ENCODE results near the gene PGR.
"Not testable (repeated sequence)": the region's sequence is repeated elsewhere in the genome, so short reads cannot be mapped to it uniquely, and the experiment has no call there.

Gene PGR

DNA sequence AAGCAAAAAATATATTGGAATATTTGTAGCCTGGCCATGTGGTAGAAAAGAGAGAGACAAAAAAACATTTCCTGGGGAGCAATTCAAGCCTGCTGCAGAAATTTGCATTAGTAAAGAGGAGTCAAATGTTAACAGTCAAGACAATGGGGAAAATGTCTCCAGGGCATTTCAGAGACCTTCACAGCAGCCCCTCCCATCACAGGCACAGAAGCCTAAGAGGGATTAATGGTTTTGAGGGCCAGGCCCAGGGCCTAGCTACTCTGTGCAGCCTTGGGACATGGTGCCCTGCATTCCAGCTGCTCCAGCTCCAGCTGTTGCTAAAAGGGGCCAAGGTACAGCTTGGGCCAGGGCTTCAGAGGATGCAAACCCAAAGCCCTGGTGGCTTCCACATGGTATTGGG lies 46.8 kb downstream of the PGR start:
- no peak for DNase-seq (ENCODE audit: low read depth)

DNA sequence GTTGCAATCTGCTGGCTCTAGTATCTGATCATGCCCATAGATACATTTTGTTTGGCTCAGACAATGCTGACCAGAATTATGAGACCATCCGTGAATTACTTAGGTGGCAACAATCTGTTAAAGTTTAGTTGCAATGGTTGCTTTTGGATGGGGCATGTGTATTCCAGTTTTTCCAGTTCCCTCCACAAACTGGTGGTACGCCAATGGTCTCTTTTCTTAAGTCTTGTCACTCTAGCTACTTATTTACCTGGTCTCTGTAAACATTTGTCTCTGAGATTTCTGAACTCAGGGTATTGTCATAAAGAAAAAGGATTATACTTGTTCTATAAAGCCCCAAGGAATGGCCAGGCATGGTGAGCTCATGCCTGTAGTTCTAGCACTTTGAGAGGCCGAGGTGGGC lies 65.9 kb downstream of the PGR start:
- no peak for DNase-seq (ENCODE audit: low read depth)

DNA sequence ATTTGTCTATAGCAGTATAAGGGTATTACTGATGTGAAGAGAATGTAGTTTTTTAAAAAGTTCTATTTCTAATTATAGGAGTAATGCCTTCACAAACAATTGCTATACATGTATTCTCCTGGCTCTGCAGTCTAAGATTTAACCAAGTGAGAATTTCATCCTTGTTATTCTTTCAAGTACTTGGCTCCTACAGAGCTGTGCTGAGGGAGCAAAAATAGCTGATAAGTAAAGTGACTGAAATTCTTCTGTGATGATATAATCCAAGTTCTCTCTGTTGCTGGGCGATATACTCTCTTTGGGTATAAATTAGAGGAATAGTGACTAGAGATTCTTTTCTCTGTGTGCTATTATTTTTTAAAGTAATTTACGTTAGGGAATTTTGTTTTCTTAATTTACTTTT lies 68.0 kb downstream of the PGR start:
- no peak for DNase-seq (ENCODE audit: low read depth)

DNA sequence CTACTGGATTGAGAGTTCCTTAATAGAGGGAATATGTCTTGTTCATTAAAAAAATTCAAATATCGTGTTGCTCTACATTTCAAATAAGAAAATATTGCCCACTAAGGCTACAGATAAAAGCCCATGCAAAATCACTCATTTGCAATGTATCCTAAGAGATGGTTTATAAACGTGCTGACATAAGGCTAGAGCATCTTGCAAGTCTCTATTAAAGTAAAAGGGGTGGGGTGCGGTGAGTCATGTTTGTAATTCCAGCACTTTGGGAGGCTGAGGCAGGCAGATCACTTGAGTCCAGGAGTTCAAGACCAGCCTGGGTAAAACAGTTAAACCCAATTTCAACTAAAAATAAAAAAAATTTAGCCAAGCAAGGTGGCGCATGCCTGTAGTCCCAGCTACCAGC lies 70.3 kb downstream of the PGR start:
- no peak for DNase-seq (ENCODE audit: low read depth)

DNA sequence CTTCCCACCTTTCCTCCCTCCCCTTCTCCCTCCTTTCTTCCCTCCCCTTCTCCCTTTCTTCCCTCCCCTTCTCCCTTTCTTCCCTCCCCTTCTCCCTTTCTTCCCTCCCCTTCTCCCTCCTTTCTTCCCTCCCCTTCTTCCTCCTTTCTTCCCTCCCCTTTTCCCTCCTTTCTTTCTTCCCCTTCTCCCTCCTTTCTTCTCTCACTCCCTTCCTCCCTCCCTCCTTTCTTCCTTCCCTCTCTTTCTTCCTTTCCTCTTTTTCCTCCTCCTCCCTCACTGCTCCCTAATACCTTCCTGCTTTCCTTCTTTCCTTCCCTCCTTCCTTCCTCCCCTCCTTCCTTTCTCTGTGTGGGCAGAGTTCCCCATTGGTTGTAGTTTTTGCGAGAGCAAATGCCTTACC lies 76.1 kb downstream of the PGR start:
- DNase-seq (ENCODE audit: low read depth), result no peak

DNA sequence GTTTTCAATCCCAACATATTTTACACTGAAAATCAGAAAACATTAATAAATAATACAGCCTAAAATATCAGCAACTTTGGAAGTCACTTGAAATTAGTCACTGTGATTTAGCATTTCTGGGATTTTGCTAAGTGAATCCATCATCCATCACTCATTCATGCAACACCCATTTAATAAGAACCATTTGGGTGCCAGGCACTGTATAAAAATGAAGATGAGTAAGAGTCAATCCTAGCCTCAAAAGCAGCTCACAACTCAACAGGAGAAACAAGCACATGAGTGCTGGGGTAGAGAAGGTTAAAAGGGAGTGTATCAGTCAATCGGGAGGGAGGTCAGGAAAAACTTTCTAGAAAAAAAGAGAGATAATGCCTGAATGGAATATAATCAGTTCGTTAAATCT lies 77.9 kb downstream of the PGR start:
- no peak for DNase-seq (ENCODE audit: low read depth)

DNA sequence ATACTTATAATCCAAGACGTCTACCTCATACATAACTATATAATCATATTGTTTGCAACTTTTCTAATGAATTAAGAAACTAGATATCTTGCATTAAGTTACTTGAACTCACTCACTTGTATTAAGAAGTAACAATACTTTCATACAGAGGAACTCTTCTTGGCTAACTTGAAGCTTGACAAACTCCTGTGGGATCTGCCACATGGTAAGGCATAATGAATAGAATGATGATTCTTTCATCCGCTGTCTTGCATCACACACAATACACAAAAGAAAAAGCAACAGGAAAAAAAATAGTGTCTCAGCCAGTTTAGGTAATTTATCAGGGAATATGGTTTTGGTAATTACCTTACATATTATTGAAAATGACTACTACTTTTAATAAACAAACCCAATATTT lies 79.8 kb downstream of the PGR start:
- DNase-seq (ENCODE audit: low read depth), result no peak

DNA sequence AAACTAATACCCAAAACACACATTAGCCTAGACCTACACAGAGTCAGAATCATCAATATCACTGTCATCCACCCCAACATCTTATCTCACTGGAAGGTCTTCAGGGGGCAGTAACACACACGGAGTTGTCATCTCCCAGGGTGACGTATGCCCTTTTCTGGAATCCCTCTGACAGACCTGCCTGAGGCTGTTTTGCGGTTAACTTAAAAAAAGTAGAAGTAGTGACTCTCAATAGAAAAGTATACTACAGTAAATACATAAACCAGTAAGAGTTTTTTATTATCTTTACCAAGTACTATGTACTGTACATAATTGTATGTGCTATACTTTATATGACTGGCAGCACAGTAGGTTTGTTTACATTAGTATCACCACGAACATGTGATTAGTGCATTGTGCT lies 80.5 kb downstream of the PGR start:
- no peak for DNase-seq (ENCODE audit: low read depth)

DNA sequence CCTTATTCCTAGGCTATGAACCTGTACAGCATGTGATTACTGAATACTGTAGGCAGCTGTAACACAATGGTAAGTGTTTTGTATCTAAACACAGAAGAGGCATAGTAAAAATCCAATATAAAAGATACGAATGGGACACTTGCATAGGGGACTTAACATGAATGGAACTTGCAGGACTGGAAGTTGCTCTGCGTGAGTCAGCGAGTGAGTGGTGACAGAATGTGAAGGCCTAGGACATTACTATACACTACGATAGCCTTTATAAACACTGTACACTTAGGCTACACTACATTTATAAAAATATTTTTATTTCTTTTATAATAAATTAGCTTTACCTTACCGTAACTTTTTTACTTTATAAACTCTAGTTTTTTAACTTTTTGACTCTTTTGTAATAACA lies 81.1 kb downstream of the PGR start:
- no peak for DNase-seq (ENCODE audit: low read depth)

DNA sequence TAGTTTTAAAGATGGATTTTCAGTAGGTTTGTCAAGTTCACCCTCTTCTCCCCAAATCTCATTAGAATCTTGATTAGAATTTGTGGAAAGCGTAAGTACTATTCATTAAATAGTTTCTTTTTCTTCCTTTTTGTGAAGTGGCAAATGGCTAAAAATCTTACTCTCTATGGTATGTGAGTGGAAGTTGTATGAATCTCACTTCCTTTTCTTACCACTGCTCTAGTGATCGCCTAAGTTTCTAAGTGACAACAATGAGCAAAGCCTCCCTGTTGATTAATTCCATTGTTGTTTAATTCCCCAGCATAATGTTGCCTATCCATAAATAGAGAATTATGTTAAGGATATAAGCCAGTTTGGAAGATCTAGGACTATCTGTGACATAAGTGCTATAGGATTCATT lies 82.7 kb downstream of the PGR start:
- no peak for DNase-seq (ENCODE audit: low read depth)

DNA sequence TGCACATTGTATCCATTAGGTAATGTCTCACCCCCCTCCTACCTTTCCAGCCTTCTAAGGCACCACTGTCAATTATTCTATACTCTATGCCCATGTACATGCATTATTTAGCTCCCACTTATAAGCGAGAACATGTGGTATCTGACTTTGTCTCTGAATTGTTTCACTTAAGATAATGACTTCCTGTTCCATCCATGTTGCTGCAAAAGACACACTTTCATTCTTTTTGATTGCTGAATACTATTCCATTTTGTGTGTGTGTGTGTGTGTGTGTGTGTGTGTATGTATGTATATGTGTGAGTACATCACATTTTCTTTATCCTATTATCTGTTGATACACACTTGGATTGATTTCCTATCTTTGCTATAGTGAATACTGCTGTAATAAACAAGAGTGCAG lies 84.2 kb downstream of the PGR start:
- DNase-seq (ENCODE audit: low read depth), result no peak

DNA sequence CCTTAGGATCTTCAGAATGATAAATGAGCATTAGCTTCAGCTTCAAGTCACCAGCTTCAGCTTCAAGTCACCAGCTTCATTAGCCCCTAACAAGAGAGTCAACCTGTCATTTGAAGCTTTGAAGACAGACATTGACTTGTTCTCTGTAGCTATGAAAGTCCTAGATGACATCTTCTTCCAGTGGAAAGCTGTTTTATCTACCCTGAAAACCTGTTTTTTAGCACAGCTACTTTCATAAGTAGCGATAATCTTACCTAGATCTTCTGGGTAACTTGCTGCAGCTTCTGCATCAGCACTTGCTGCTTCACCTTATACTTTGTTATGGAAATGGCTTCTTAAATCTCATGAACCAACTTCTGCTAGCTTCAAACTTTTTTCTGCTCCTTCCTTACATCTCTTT lies 85.7 kb downstream of the PGR start:
- DNase-seq (ENCODE audit: low read depth), result no peak

DNA sequence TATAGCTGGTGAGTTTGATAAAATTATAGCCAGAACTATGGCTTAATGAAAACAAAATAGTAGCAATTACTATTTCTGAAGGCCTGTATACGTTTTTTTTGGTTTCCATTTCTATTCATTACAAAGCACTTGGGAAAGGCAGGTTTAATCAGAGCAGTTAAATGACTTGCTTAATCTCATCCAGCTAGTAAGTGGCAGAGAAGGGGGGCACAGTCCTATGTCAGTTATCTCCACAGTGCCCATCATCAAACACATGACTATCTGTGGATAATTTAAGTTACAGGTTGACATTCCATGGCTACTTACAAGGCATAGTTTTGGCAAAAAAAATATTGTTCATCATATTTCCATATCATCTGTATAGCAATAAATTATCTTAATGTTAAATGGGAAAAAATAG lies 93.7 kb downstream of the PGR start:
- no peak for DNase-seq (ENCODE audit: low read depth)

DNA sequence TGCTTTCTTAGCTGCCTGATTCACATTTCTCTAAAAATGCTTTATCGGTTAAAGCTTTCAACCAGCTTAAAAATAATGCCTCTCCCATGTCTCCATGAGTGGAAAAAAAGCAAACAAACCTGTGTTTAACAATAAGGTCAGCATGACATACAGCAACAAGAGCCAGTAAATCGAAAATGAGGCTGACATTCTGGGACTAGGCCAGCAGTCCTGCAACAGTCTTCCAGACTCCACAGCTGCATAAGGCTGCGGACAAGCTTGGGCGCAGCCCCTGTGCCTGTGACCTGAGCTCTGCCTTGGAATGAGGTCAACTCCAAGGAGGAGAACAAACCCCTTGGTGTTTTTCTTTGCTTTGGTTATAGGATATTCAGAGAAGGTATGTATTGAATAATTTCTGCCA lies 95.5 kb downstream of the PGR start:
- no peak for DNase-seq (ENCODE audit: low read depth)

DNA sequence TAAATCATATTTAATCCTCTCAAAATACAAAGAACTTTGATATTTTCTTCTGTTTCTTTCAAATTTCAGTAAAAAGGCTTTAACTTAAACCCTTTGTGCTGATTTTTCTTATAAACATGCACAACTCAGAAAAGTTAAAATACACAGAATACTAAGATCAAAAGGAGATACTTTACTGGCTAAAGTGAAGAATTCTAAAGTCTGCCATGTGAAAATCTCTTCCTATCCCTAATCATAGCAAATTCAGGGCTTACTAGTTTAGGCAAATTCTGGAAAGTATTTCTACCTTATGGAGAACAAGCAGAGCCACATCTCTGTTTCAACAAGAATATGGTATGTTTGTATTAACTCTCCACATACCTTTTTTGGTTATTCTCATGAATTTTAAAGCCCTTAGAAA lies 96.6 kb downstream of the PGR start:
- no peak for DNase-seq (ENCODE audit: low read depth)

DNA sequence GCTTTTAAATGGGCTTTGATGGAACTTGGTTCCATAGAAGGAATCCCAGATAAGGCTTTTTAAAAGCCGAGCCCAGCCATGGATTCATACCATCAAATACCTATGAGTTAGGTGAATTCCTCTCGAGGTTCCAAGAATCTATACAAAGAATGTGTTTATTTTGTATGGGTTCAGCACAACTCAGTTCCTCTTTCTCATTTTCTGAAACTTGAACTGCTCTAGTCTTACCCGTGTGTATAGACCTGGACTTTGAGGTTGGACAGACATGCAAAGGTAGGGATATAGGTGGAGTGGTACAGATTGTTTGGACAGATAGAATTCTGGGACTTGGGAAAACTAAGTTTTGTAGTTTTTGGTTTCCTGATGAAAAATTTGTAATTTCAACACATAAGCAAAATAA lies 97.9 kb downstream of the PGR start:
- DNase-seq (ENCODE audit: low read depth), result no peak

DNA sequence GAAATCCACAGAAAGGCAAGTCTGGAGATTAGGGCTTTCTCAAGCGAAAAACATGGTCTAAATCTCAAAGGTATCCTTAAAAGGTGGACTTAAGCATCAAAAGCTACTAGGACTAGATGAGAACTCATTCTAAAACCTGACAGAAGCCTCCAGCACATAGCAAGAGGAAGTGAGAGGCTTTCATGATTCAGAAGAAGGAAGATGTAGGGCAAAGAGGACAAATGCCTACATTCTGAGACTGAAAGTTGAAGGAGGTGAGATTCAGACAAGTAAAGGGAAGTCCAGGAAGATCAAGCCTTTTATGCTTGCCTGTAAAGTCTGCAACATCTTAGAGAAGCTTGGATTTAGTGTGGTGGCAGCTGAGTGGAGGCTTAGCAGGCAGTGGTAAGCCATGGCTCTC lies 98.9 kb downstream of the PGR start:
- no peak for DNase-seq (ENCODE audit: low read depth)

DNA sequence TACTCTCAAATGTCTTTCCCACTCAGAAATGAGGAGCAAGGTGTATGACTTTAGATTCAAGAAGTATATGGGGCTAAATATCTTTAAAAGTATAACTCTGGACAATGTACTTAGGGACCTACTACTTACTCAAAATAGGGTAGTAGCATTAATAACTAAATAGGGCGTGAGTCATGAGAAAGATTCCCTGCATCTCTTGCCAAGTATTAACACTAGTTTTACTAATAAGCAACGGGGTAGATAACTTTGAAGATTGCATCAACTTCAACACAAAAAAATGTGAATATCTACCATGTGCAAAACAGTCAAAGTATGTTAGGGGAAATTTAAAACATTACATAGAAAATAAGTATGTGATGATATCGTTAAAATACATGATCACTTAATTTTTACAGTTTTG lies 99.6 kb downstream of the PGR start:
- DNase-seq (ENCODE audit: low read depth), result no peak

DNA sequence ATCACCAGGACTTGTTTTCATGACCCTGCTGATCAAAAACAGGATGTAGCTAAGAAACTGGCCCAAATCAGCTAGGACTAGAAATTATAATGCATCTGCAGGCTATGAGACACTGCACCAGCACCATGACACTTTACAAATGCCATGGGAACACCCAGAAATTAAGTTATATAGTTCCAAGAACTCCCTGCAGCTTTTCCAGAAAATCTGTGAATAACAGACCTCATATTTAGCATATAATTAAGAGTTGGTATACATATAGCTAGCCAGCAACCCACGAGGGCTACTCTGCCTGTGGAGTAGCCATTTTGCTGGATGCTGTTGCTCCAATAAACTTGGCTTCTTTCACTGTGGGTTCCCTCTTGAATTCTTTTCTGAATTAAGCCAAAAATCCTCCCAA lies 101.0 kb downstream of the PGR start:
- DNase-seq (ENCODE audit: low read depth), result no peak

DNA sequence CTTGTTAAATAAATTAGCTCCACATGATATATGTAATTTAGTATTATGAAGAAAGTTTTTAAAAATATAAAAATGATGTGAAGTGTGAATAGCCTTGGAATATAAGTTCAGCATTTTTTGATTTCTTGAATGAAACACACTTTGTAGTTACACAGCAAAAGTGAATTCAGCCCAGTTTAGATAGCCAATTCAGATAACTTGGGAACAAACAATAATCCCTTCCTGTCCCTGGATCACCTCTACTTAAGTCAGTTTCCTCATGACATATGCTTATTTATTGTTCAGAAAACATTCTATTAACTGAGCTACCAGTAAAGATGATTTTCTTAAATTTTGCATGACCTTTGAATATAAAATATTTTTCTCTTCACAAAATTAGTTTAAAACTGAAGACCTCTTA lies 107.4 kb downstream of the PGR start:
- DNase-seq (ENCODE audit: low read depth), result no peak

DNA sequence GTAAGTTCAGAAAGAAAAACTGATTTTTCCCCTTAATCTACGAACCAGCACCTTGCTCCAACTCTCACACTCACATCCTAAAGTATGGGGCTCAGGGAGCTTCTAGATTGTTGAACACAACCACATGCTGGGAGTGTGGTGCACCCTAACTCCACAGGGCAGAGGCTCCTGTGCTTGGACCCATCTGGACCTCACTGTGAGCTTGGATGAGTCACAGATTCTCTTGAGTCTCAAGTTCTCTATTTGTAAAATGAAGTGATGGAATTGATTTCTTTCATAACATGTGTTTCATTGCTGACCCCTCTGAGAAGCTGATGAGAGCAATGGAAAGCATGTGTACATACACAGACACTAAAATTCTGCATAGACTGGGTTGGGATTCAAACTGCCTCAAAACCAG lies 109.7 kb downstream of the PGR start:
- no peak for DNase-seq (ENCODE audit: low read depth)

DNA sequence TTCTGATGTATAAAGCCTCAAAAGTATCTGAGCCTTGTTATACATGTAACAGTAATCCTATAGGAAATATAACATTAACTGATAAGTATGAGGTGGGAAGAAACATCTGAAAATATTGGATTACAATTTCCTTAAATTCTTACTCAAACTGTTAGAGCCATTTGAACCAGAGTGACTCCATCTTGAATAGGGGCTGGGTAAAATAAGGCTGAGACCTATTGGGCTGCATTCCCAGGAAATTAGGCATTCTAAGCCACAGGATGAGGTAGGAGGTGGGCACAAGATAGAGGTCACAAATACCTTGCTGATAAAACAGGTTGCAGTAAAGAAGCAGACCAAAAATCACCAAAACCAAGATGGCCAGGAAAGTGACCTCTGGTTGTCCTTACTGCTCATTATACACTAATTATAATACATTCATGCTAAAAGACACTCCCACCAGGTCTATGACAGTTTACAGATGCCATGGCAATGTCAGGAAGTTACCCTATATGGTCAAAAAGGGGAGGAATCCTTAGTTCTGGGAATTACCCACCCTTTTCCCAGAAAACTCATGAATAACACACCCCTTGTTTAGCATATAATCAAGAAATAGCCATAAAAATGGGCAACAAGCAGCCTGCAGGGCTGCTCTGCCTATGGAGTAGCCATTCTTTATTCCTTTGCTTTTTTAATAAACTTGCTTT lies 114.9 kb downstream of the PGR start:
- DNase-seq (ENCODE audit: low read depth), result no peak

DNA sequence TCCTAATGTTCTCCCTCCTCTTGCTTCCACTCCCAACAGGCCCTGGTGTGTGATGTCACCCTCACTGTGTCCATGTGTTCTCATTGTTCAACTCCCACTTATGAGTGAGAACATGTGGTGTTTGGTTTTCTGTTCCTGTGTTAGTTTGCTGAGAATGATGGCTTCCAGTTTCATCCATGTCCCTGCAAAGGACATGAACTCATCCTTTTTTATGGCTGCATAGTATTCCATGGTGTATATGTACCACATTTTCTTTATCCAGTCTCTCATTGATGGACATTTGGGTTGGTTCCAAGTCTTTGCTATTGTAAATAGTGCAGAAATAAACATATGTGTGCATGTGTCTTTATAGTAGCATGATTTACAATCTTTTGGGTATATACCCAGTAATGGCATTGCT lies 115.9 kb downstream of the PGR start:
- not testable (repeated sequence) for DNase-seq (ENCODE audit: low read depth)

DNA sequence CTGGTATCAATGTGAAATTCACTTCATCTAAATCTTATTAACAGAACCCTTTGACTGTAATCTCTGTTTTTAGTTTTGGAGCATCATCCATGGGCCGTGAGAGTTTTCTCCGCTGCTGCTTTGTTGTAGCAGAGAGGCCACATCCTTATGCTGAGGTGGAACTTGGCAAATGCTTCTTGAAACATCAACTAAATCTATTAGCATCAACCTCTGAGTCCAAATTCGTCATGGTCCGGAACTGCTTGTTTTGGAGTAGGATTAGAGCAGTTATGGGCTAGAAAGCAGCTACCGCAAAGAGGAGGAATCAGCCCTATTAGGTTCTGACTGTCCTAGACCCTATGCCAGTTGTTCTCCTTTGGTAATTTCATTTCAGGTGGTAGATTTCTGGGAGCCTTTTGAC lies 117.7 kb downstream of the PGR start:
- DNase-seq (ENCODE audit: low read depth), result no peak

DNA sequence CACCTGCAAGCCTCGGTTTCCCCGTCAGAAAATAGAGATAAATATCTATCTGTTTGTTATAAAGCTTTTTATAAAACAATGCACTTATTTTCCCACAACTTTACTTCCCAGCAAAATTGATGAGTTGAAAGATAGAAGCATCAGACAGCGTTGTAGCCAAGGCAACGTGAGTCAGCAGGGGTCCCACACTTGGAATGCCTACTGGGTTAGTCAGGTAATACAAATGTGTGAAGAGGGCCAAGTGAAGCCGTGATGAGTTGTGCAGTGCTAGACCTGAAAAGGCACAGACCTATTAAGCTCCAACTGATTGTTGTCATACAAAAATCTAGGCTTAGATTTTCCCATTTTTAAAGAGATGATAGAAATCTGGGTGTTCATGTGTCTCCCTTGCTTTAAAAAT lies 118.7 kb downstream of the PGR start:
- DNase-seq (ENCODE audit: low read depth), result no peak
